ENCODE results near the gene NT5E. TPM values are rescaled to one million over a fixed set of nuclear protein-coding genes. Genes with fewer than 3 reads are reported as not detected.

The NT5E gene
- total RNA-seq, 1 experiment from 2014 or later = 0.81 TPM

DNA sequence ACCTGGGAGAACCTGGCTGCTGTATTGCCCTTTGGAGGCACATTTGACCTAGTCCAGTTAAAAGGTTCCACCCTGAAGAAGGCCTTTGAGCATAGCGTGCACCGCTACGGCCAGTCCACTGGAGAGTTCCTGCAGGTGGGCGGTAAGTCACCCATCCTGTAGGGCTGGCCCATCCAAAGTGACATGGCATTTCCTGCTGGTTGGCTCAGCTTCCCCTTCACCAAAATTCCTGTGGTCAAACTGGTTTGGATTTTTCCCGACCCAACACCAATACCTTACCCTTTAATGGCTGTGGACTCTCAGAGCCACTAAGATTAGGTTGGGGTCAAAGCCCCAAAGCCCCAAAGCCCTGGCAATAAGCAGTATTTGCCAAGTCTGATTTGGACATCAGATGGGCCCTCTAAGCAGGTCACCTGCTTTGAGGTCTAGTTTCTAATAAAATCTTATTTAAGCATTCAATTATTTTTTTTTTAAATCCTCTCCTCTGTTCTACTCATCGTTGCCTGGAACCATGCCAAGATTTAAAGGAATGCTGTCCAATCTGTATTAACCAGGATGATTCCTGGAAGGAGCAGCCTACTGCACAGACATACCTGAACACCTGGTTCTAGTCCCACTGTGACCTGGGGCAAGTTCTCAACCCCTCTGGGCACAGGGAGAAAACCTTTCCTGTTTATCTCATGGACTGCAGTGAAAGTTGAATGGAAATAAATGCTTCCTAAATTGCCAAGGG lies 40.8 kb downstream of the NT5E start (continued):
- TF ChIP-seq ETV6 (CRISPR knock-in tag; IDR thresholded peaks at IDR 0.05) = no peak
- TF ChIP-seq ZNF512 (CRISPR knock-in tag; IDR thresholded peaks at IDR 0.05; ENCODE audit: borderline replicate concordance) = no peak

DNA sequence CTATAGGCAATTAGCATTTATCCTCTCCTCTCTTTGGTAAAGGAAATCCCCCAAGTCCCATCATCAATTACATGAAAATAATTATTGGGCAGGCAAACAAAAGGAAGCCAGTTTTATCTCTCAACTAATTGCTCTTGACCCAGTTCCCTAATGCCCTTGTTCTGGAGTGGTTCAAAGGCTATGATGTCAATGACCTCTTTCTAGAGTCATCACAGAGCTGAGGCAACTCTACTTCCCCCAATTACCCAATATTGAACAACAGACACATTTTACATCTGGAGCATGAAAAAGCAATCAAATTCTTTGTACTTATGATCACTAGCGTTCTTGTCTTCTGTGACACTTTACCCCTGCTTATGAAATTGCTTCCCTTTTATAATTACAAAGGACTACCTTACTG lies 43.5 kb downstream of the NT5E start:
- Mint-ChIP-seq H3K4me1 (no peaks in the 10 kb centered on the region), H3K9me3 (peaks cover 29% of the 10 kb centered on the region), H3K27me3 (ENCODE audit: low read depth) (no peaks in the 10 kb centered on the region), H3K4me3 (no peak overlapping the region), H3K36me3 (peaks cover 26% of the 10 kb centered on the region), H3K27ac (no peak overlapping the region)
- ChIA-PET POLR2A (no interaction called here), CTCF (interaction anchor here (1.4 to 2.5 kb wide), 3 partner anchors 10 to 135 kb away, joined by 5 to 24 read pairs (median 14); no protein-coding TSS in a partner anchor)
- DNase-seq (ENCODE audit: low spot score) = no peak
- ATAC-seq = no peak
- no peak for TF ChIP-seq CREM (CRISPR knock-in tag; IDR thresholded peaks at IDR 0.05)
- TF ChIP-seq ZNF317 (CRISPR knock-in tag; IDR thresholded peaks at IDR 0.05; ENCODE audit: borderline replicate concordance, low read depth) = no peak
- TF ChIP-seq FOXP1 (CRISPR knock-in tag; IDR thresholded peaks at IDR 0.05; ENCODE audit: borderline replicate concordance) = no peak
- TF ChIP-seq ZNF532 (CRISPR knock-in tag; IDR thresholded peaks at IDR 0.05; ENCODE audit: borderline replicate concordance) = no peak
- TF ChIP-seq CTCF (IDR thresholded peaks at IDR 0.05) = no peak
- TF ChIP-seq PRRX2 (CRISPR knock-in tag; IDR thresholded peaks at IDR 0.05) = no peak
- TF ChIP-seq ZNF416 (CRISPR knock-in tag; IDR thresholded peaks at IDR 0.05) = no peak
- TF ChIP-seq KAT7 (CRISPR knock-in tag; IDR thresholded peaks at IDR 0.05; ENCODE audit: borderline replicate concordance) = no peak
- no peak for TF ChIP-seq ZNF263 (CRISPR knock-in tag; IDR thresholded peaks at IDR 0.05; ENCODE audit: low read depth)
- TF ChIP-seq, protein P1, sequence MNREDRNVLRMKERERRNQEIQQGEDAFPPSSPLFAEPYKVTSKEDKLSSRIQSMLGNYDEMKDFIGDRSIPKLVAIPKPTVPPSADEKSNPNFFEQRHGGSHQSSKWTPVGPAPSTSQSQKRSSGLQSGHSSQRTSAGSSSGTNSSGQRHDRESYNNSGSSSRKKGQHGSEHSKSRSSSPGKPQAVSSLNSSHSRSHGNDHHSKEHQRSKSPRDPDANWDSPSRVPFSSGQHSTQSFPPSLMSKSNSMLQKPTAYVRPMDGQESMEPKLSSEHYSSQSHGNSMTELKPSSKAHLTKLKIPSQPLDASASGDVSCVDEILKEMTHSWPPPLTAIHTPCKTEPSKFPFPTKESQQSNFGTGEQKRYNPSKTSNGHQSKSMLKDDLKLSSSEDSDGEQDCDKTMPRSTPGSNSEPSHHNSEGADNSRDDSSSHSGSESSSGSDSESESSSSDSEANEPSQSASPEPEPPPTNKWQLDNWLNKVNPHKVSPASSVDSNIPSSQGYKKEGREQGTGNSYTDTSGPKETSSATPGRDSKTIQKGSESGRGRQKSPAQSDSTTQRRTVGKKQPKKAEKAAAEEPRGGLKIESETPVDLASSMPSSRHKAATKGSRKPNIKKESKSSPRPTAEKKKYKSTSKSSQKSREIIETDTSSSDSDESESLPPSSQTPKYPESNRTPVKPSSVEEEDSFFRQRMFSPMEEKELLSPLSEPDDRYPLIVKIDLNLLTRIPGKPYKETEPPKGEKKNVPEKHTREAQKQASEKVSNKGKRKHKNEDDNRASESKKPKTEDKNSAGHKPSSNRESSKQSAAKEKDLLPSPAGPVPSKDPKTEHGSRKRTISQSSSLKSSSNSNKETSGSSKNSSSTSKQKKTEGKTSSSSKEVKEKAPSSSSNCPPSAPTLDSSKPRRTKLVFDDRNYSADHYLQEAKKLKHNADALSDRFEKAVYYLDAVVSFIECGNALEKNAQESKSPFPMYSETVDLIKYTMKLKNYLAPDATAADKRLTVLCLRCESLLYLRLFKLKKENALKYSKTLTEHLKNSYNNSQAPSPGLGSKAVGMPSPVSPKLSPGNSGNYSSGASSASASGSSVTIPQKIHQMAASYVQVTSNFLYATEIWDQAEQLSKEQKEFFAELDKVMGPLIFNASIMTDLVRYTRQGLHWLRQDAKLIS (CRISPR knock-in tag; IDR thresholded peaks at IDR 0.05; ENCODE audit: borderline replicate concordance) = no peak
- TF ChIP-seq, protein P2, sequence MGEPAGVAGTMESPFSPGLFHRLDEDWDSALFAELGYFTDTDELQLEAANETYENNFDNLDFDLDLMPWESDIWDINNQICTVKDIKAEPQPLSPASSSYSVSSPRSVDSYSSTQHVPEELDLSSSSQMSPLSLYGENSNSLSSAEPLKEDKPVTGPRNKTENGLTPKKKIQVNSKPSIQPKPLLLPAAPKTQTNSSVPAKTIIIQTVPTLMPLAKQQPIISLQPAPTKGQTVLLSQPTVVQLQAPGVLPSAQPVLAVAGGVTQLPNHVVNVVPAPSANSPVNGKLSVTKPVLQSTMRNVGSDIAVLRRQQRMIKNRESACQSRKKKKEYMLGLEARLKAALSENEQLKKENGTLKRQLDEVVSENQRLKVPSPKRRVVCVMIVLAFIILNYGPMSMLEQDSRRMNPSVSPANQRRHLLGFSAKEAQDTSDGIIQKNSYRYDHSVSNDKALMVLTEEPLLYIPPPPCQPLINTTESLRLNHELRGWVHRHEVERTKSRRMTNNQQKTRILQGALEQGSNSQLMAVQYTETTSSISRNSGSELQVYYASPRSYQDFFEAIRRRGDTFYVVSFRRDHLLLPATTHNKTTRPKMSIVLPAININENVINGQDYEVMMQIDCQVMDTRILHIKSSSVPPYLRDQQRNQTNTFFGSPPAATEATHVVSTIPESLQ (CRISPR knock-in tag; IDR thresholded peaks at IDR 0.05) = no peak
- TF ChIP-seq JUN (CRISPR knock-in tag; IDR thresholded peaks at IDR 0.05) = no peak
- TF ChIP-seq MXD4 (CRISPR knock-in tag; IDR thresholded peaks at IDR 0.05; ENCODE audit: borderline replicate concordance) = no peak
- TF ChIP-seq HMGXB4 (CRISPR knock-in tag; IDR thresholded peaks at IDR 0.05) = no peak
- TF ChIP-seq IRF2 (CRISPR knock-in tag; IDR thresholded peaks at IDR 0.05; ENCODE audit: borderline replicate concordance, low read depth) = no peak

All from WTC11 (cell line).